ENCODE results near the gene BAHD1.

- no peak for TF ChIP-seq CTCF (conservative IDR thresholded peaks at IDR 0.05; ENCODE audit: low read depth in 2 of 2)
- TF ChIP-seq EZH2 (IDR thresholded peaks at IDR 0.05; ENCODE audit: low read depth, unreplicated experiment), result no peak
- no peak for TF ChIP-seq ETS1 (IDR thresholded peaks at IDR 0.05)
- no peak for TF ChIP-seq REST (IDR thresholded peaks at IDR 0.05; ENCODE audit: unreplicated experiment)
- TF ChIP-seq POLR2AphosphoS5 (IDR thresholded peaks at IDR 0.05; ENCODE audit: low read depth), result no peak
- TF ChIP-seq JUNB (IDR thresholded peaks at IDR 0.05; ENCODE audit: unreplicated experiment), result no peak
- no peak for TF ChIP-seq CREB1 (CRISPR knock-in tag; IDR thresholded peaks at IDR 0.05; ENCODE audit: low read depth)
- no peak for TF ChIP-seq EZH2phosphoT487 (IDR thresholded peaks at IDR 0.05; ENCODE audit: unreplicated experiment)
Measured at GRCh38 chr15:40454904-40455391, 14.2 kb downstream of the BAHD1 start.

Data from GM23338 (cell line).